Tibial nerve (tissue), 4 donors: ENCODE measurements around the gene PTPN22. TPM values are rescaled to one million over a fixed set of nuclear protein-coding genes. Genes with fewer than 3 reads are reported as not detected.
"Not testable (repeated sequence)": the region's sequence is repeated elsewhere in the genome, so short reads cannot be mapped to it uniquely, and the experiment has no call there.

Experiments used
- DNase-seq, 2 donors: peaks; one replicate each; pipeline ENCODE4 v3.0.0-alpha.2; 2019; ENCODE audit warnings: low spot score in 2 of 2
- H3K27ac ChIP-seq, 4 donors: fragments of 200-600 bp; sonication (generic) in 3 of 4; one replicate each; pipeline ENCODE4 v1.5.1; 2017 to 2019; ENCODE audit warnings: mild to moderate bottlenecking in 1 of 4
- H3K27me3 ChIP-seq, 2 donors: fragments of 200-600 bp; sonication (generic) in 1 of 2; one replicate each; pipeline versions ENCODE4 v1.5.1 to v1.6.0; 2017 to 2019
- H3K36me3 ChIP-seq, 3 donors: fragments of 200-600 bp; sonication (generic); one replicate each; pipeline ENCODE4 v1.5.1; 2018 to 2019
- H3K4me1 ChIP-seq, 4 donors: fragments of 200-600 bp; sonication (generic) in 3 of 4; one replicate each; pipeline ENCODE4 v1.5.1; 2017 to 2019
- H3K4me3 ChIP-seq, 4 donors: fragments of 200-600 bp; sonication (generic) in 3 of 4; one replicate each; pipeline ENCODE4 v1.5.1; 2017 to 2019; ENCODE audit warnings: mild to moderate bottlenecking in 1 of 4, moderate library complexity in 1 of 4
- H3K9me3 ChIP-seq, 4 donors: fragments of 200-600 bp; sonication (generic) in 3 of 4; one replicate each; pipeline ENCODE4 v1.5.1; 2017 to 2019
- EP300 ChIP-seq, 2 donors: sonication (generic); formaldehyde crosslinking; IDR thresholded peaks; one replicate each; pipeline ENCODE4 v1.6.1; 2017; ENCODE audit warnings: antibody characterized with exemption in 2 of 2, mild to moderate bottlenecking in 1 of 2
- POLR2A ChIP-seq, 2 donors: fragments of 450-650 bp; IDR thresholded peaks; one replicate each; pipeline ENCODE4 v1.6.1; 2017; ENCODE audit warnings: antibody characterized with exemption in 2 of 2, mild to moderate bottlenecking in 2 of 2, moderate library complexity in 2 of 2
- WGBS, 2 donors: methylation state at CpG; one replicate each; pipeline ENCODE4 v1.1.5; 2018; 5-methylcytosine and 5-hydroxymethylcytosine counted together
- total RNA-seq, 4 donors: library from RNA; depleted of rRNA; stranded (reverse); fragments of >200 nt; gene quantifications; one replicate each; pipeline ENCODE4 v1.1.0, GENCODE V29; 2016
- TF ChIP-seq, protein P1 (sequence below), 5 experiments: fragments of 200-600 bp in 3 of 5; fragments of 450-650 bp in 2 of 5; sonication (generic) in 3 of 5; IDR thresholded peaks; one replicate each; pipeline ENCODE4 v1.5.1; 2016 to 2019; ENCODE audit warnings: antibody characterized with exemption in 5 of 5, mild to moderate bottlenecking in 3 of 5, moderate library complexity in 2 of 5

Gene PTPN22
- total RNA-seq, 4 donors from 2014 or later, result 2.3 to 4.9 (median 3.5) TPM

GRCh38 chr1:113857776-113858175 is 13.7 kb downstream of the PTPN22 start:
- peaks cover 0 to 19% (median 3%) of the 10 kb centered on the region in 4 donors for H3K4me1 ChIP-seq
- H3K36me3 ChIP-seq, result no peaks in the 10 kb centered on the region
- WGBS, 2 donors, result 78 to 89% methylated on average over 3 of the region's 3 CpGs
- TF ChIP-seq, protein P1, sequence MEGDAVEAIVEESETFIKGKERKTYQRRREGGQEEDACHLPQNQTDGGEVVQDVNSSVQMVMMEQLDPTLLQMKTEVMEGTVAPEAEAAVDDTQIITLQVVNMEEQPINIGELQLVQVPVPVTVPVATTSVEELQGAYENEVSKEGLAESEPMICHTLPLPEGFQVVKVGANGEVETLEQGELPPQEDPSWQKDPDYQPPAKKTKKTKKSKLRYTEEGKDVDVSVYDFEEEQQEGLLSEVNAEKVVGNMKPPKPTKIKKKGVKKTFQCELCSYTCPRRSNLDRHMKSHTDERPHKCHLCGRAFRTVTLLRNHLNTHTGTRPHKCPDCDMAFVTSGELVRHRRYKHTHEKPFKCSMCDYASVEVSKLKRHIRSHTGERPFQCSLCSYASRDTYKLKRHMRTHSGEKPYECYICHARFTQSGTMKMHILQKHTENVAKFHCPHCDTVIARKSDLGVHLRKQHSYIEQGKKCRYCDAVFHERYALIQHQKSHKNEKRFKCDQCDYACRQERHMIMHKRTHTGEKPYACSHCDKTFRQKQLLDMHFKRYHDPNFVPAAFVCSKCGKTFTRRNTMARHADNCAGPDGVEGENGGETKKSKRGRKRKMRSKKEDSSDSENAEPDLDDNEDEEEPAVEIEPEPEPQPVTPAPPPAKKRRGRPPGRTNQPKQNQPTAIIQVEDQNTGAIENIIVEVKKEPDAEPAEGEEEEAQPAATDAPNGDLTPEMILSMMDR (IDR thresholded peaks at IDR 0.05), result no peak
- TF ChIP-seq POLR2A (IDR thresholded peaks at IDR 0.05), result no peak
- no peak for TF ChIP-seq EP300 (IDR thresholded peaks at IDR 0.05)
- no peaks in the 10 kb centered on the region for H3K9me3 ChIP-seq
- DNase-seq, result no peak
- H3K4me3 ChIP-seq, result no peak overlapping the region
- H3K27ac ChIP-seq, result no peak overlapping the region
- H3K27me3 ChIP-seq, result no peaks in the 10 kb centered on the region

DNA sequence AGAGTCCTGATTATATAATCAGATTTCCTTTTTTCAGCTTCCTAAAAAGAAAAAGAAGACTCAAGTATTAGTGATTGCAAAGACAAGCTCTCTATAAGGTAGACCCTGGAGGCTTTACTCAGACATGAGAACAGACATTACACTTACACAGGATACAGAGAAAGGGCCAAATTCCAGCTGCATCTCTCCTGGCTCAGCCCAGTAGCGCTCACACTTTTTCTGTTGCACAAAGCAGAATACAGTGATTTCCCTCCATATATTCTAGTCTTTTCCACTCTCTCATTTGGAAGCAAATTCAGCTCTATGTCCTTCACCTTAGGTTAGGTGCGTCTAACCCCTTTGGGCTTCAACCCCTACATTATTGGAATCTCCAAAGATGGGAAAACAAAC is 15.1 kb downstream of the PTPN22 start:
- H3K36me3 ChIP-seq, result no peaks in the 10 kb centered on the region
- WGBS, 2 donors, result 89 to 91% methylated on average over 2 of the region's 2 CpGs
- H3K27me3 ChIP-seq, result no peaks in the 10 kb centered on the region
- DNase-seq, result no peak
- H3K4me3 ChIP-seq, result no peak overlapping the region
- TF ChIP-seq EP300 (IDR thresholded peaks at IDR 0.05), result no peak
- no peak for TF ChIP-seq POLR2A (IDR thresholded peaks at IDR 0.05)
- TF ChIP-seq, protein P1 (IDR thresholded peaks at IDR 0.05), result no peak
- no peak overlapping the region for H3K27ac ChIP-seq
- H3K9me3 ChIP-seq, result no peaks in the 10 kb centered on the region
- H3K4me1 ChIP-seq, result peaks cover 0 to 19% (median 3%) of the 10 kb centered on the region in 4 donors

DNA sequence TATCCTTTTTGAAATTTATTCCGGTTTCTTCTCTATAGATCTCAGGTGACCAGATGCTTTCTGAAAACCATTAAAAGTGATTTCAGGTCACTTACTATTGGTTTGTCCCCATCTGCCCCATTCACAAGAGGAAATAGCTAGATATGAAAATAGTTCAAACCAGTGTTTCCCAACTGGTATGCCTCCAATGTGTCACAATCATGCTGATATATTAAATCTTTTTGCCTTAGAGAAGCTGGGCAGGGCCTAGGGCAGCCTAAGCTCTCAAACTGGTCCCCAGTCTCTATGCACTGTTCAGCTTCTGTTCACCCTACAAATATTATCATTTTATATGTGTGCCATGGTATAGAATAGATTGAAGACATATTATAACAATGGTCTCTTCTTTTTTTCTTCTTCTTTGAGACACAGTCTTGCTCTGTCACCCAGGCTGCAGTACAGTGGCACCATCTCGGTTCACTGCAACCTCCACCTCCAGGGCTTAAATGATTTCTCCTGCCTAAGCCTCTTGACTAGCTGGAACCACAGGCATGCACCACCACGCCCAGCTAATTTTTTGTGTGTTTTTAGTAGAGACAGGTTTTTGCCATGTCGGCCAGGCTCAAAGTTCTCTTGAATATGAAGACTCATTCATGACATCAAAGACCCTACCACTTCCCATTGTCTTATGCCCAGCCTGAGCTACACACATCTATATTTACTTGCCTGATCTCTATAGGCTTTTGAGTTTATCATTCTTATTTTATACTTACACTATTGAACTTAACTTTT is 15.7 kb downstream of the PTPN22 start:
- WGBS, 2 donors, result 83 to 92% methylated on average over 4 of the region's 4 CpGs
- Histone ChIP-seq H3K27ac (no peak overlapping the region), H3K4me1 (peaks cover 0 to 17% (median under 1%) of the 10 kb centered on the region in 4 donors)

GRCh38 chr1:113854234-113854633 is 17.3 kb downstream of the PTPN22 start:
- TF ChIP-seq, protein P1 (IDR thresholded peaks at IDR 0.05), result no peak
- TF ChIP-seq EP300 (IDR thresholded peaks at IDR 0.05) (no peak), POLR2A (IDR thresholded peaks at IDR 0.05) (no peak)
- DNase-seq, result no peak
- Histone ChIP-seq H3K4me3 (no peak overlapping the region), H3K27me3 (no peaks in the 10 kb centered on the region), H3K9me3 (no peaks in the 10 kb centered on the region), H3K36me3 (no peaks in the 10 kb centered on the region), H3K4me1 (peaks cover 0 to 6% (median 0%) of the 10 kb centered on the region in 4 donors), H3K27ac (no peak overlapping the region)
- WGBS, 2 donors, result 46 to 94% methylated on average over 1 of the region's 1 CpG

More for the DNA sequence above, 15.7 kb downstream of the PTPN22 start:
- DNase-seq, result no peak
- no peaks in the 10 kb centered on the region for H3K36me3 ChIP-seq
- TF ChIP-seq, protein P1 (IDR thresholded peaks at IDR 0.05), result no peak
- TF ChIP-seq EP300 (IDR thresholded peaks at IDR 0.05) (no peak), POLR2A (IDR thresholded peaks at IDR 0.05) (no peak)
- H3K9me3 ChIP-seq, result no peaks in the 10 kb centered on the region
- H3K4me3 ChIP-seq, result no peak overlapping the region
- H3K27me3 ChIP-seq, result no peaks in the 10 kb centered on the region

DNA sequence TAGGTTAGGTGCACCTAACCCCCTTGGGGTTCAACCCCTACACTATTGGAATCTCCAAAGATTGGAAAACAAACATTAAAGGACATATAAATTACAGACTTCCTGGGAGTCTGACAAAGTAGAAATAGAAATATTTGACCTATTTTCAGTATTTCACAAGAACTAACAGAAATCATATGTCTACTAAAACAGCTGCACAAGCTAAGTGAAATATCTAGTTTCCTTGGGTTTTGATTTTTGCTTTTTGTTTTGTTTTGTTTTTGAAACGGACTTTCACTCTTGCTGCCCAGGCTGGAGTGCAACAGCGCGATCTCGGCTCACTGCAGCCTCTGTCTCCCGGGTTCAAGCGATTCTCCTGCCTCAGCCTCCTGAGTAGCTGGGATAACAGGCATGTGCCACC is 18.8 kb downstream of the PTPN22 start:
- not testable (repeated sequence) for H3K27ac ChIP-seq, H3K9me3 ChIP-seq, H3K4me3 ChIP-seq, H3K36me3 ChIP-seq, H3K4me1 ChIP-seq, DNase-seq, H3K27me3 ChIP-seq
- 90 to 92% methylated on average over 6 of the region's 6 CpGs for WGBS, 2 donors
